Tibial nerve (tissue), 4 donors: Measurements from ENCODE around the gene HEATR5B. TPM values are rescaled to one million over a fixed set of nuclear protein-coding genes. Genes with fewer than 3 reads are reported as not detected.

Experiments used
- DNase-seq, 2 donors: peaks; one replicate each; pipeline ENCODE4 v3.0.0-alpha.2; 2019; ENCODE audit warnings: low spot score in 2 of 2
- H3K27ac ChIP-seq, 4 donors: fragments of 200-600 bp; sonication (generic) in 3 of 4; one replicate each; pipeline ENCODE4 v1.5.1; 2017 to 2019; ENCODE audit warnings: mild to moderate bottlenecking in 1 of 4
- H3K27me3 ChIP-seq, 2 donors: fragments of 200-600 bp; sonication (generic) in 1 of 2; one replicate each; pipeline versions ENCODE4 v1.5.1 to v1.6.0; 2017 to 2019
- H3K36me3 ChIP-seq, 3 donors: fragments of 200-600 bp; sonication (generic); one replicate each; pipeline ENCODE4 v1.5.1; 2018 to 2019
- H3K4me1 ChIP-seq, 4 donors: fragments of 200-600 bp; sonication (generic) in 3 of 4; one replicate each; pipeline ENCODE4 v1.5.1; 2017 to 2019
- H3K4me3 ChIP-seq, 4 donors: fragments of 200-600 bp; sonication (generic) in 3 of 4; one replicate each; pipeline ENCODE4 v1.5.1; 2017 to 2019; ENCODE audit warnings: mild to moderate bottlenecking in 1 of 4, moderate library complexity in 1 of 4
- H3K9me3 ChIP-seq, 4 donors: fragments of 200-600 bp; sonication (generic) in 3 of 4; one replicate each; pipeline ENCODE4 v1.5.1; 2017 to 2019
- CTCF ChIP-seq, 5 experiments: fragments of 200-600 bp in 3 of 5; fragments of 450-650 bp in 2 of 5; sonication (generic) in 3 of 5; IDR thresholded peaks; one replicate each; pipeline ENCODE4 v1.5.1; 2016 to 2019; ENCODE audit warnings: antibody characterized with exemption in 5 of 5, mild to moderate bottlenecking in 3 of 5, moderate library complexity in 2 of 5
- EP300 ChIP-seq, 2 donors: sonication (generic); formaldehyde crosslinking; IDR thresholded peaks; one replicate each; pipeline ENCODE4 v1.6.1; 2017; ENCODE audit warnings: antibody characterized with exemption in 2 of 2, mild to moderate bottlenecking in 1 of 2
- POLR2A ChIP-seq, 2 donors: fragments of 450-650 bp; IDR thresholded peaks; one replicate each; pipeline ENCODE4 v1.6.1; 2017; ENCODE audit warnings: antibody characterized with exemption in 2 of 2, mild to moderate bottlenecking in 2 of 2, moderate library complexity in 2 of 2
- WGBS, 2 donors: methylation state at CpG; one replicate each; pipeline ENCODE4 v1.1.5; 2018; 5-methylcytosine and 5-hydroxymethylcytosine counted together
- total RNA-seq, 4 donors: library from RNA; depleted of rRNA; stranded (reverse); fragments of >200 nt; gene quantifications; one replicate each; pipeline ENCODE4 v1.1.0, GENCODE V29; 2016

Gene HEATR5B
- total RNA-seq, 4 donors from 2014 or later, result 26.7 to 45.8 (median 35.9) TPM

GRCh38 chr2:37090019-37090477 is 5.9 kb upstream of the HEATR5B start:
- TF ChIP-seq CTCF (IDR thresholded peaks at IDR 0.05) (no peak), POLR2A (IDR thresholded peaks at IDR 0.05) (no peak), EP300 (IDR thresholded peaks at IDR 0.05) (no peak)
- no peak overlapping the region for H3K4me3 ChIP-seq
- H3K9me3 ChIP-seq, result no peaks in the 10 kb centered on the region
- WGBS, 2 donors, result 88 to 91% methylated on average over 4 of the region's 4 CpGs
- no peak for DNase-seq
- no peaks in the 10 kb centered on the region for H3K27me3 ChIP-seq
- peaks cover 0 to 71% (median 4%) of the 10 kb centered on the region in 3 donors for H3K36me3 ChIP-seq
- H3K4me1 ChIP-seq, result peaks cover 0 to 12% (median 0%) of the 10 kb centered on the region in 4 donors
- H3K27ac ChIP-seq, result no peak overlapping the region

- Histone ChIP-seq H3K27ac (no peak overlapping the region), H3K36me3 (peaks cover 0 to 39% (median 4%) of the 10 kb centered on the region in 3 donors), H3K4me3 (no peak overlapping the region), H3K4me1 (peaks cover 0 to 41% (median 11%) of the 10 kb centered on the region in 4 donors), H3K27me3 (no peaks in the 10 kb centered on the region), H3K9me3 (no peaks in the 10 kb centered on the region)
- TF ChIP-seq POLR2A (IDR thresholded peaks at IDR 0.05) (no peak), CTCF (IDR thresholded peaks at IDR 0.05) (no peak), EP300 (IDR thresholded peaks at IDR 0.05) (no peak)
- WGBS, 2 donors, result 60 to 67% methylated on average over 1 of the region's 1 CpG
- DNase-seq, result no peak
Observed at GRCh38 chr2:37085731-37086147, 1.6 kb upstream of the HEATR5B start.

GRCh38 chr2:37084797-37085196 is 625 bp upstream of the HEATR5B start:
- Histone ChIP-seq H3K9me3 (no peaks in the 10 kb centered on the region), H3K27ac (peak overlapping the region in 3 of 4 donors; percentile 53 to 86 (median 77)), H3K4me1 (peaks cover 0 to 48% (median 14%) of the 10 kb centered on the region in 4 donors), H3K36me3 (peaks cover 0 to 32% (median 0%) of the 10 kb centered on the region in 3 donors), H3K27me3 (no peaks in the 10 kb centered on the region), H3K4me3 (peak overlapping the region; percentile 74 to 90 (median 82))
- 2 to 3% methylated on average over 10 of the region's 10 CpGs for WGBS, 2 donors
- no peak for DNase-seq
- no peak for TF ChIP-seq EP300 (IDR thresholded peaks at IDR 0.05)
- no peak for TF ChIP-seq POLR2A (IDR thresholded peaks at IDR 0.05)
- TF ChIP-seq CTCF (IDR thresholded peaks at IDR 0.05), result no peak

- TF ChIP-seq EP300 (IDR thresholded peaks at IDR 0.05) (no peak), POLR2A (IDR thresholded peaks at IDR 0.05) (no peak), CTCF (IDR thresholded peaks at IDR 0.05) (no peak)
- Histone ChIP-seq H3K27me3 (no peaks in the 10 kb centered on the region), H3K4me3 (no peak overlapping the region), H3K36me3 (peaks cover 0 to 45% (median 7%) of the 10 kb centered on the region in 3 donors), H3K9me3 (no peaks in the 10 kb centered on the region), H3K27ac (no peak overlapping the region), H3K4me1 (peaks cover 0 to 49% (median 14%) of the 10 kb centered on the region in 4 donors)
- no peak for DNase-seq
- 60 to 61% methylated on average over 3 of the region's 3 CpGs for WGBS, 2 donors
Observed at GRCh38 chr2:37080689-37081088, 3.5 kb downstream of the HEATR5B start.

GRCh38 chr2:37080266-37080665 is 3.9 kb downstream of the HEATR5B start:
- peaks cover 0 to 49% (median 7%) of the 10 kb centered on the region in 3 donors for H3K36me3 ChIP-seq

More at GRCh38 chr2:37080266-37080665, 3.9 kb downstream of the HEATR5B start:
- no peak overlapping the region for H3K27ac ChIP-seq
- H3K27me3 ChIP-seq, result no peaks in the 10 kb centered on the region
- peaks cover 0 to 44% (median 14%) of the 10 kb centered on the region in 4 donors for H3K4me1 ChIP-seq
- H3K4me3 ChIP-seq, result no peak overlapping the region
- H3K9me3 ChIP-seq, result no peaks in the 10 kb centered on the region
- DNase-seq, result no peak
- no peak for TF ChIP-seq EP300 (IDR thresholded peaks at IDR 0.05)
- no peak for TF ChIP-seq CTCF (IDR thresholded peaks at IDR 0.05)
- no peak for TF ChIP-seq POLR2A (IDR thresholded peaks at IDR 0.05)
- WGBS, 2 donors, result 76 to 79% methylated on average over 2 of the region's 2 CpGs
